GM18867 (cell line): ENCODE measurements around the gene AIF1.

Source experiments
- ATAC-seq: cut with Tn5 transposase; IDR thresholded peaks from one replicate; pipeline ENCODE4 v1.9.1; 2021; ENCODE audit warnings: mild to moderate bottlenecking, moderate library complexity; ENCODE audit not compliant: unreplicated experiment

Gene AIF1

GRCh38 chr6:31614684-31615578, at the start of gene AIF1:
TSS of gene AIF1 (plus strand) at chr6:31615234. CDS start at chr6:31615330, 96 bp downstream.
- no peak for ATAC-seq

- ATAC-seq: no peak
These were observed 47.3 kb upstream of the AIF1 start for GRCh38 chr6:31567531-31568370.

GRCh38 chr6:31568537-31568961, 46.5 kb upstream of the AIF1 start:
- ATAC-seq: peak; percentile 71

GRCh38 chr6:31569861-31570536, 45.0 kb upstream of the AIF1 start:
- ATAC-seq: no peak

GRCh38 chr6:31572041-31572911, 42.8 kb upstream of the AIF1 start, which contains the start of gene LTA:
TSS of gene LTA (plus strand) at chr6:31572289. CDS start at chr6:31572743, 454 bp downstream.
- ATAC-seq: peak; percentile 37

GRCh38 chr6:31573239-31574105, 41.6 kb upstream of the AIF1 start:
- ATAC-seq: no peak

GRCh38 chr6:31574106-31575061, 40.6 kb upstream of the AIF1 start:
- ATAC-seq: no peak

- ATAC-seq: no peak
These were observed 39.6 kb upstream of the AIF1 start, which contains the start of gene TNF for GRCh38 chr6:31575335-31575901. TSS of gene TNF (plus strand) at chr6:31575565. CDS start at chr6:31575742, 177 bp downstream.

GRCh38 chr6:31575952-31576685, 38.9 kb upstream of the AIF1 start:
- ATAC-seq: no peak

- ATAC-seq: no peak
These were observed 38.0 kb upstream of the AIF1 start for GRCh38 chr6:31576897-31577578.

- no peak for ATAC-seq
These were observed 37.5 kb upstream of the AIF1 start for GRCh38 chr6:31577579-31577966.

GRCh38 chr6:31578184-31579118, 36.6 kb upstream of the AIF1 start:
- no peak for ATAC-seq

- no peak for ATAC-seq
These were observed 35.9 kb upstream of the AIF1 start for GRCh38 chr6:31579119-31579505.

- no peak for ATAC-seq
These were observed 35.2 kb upstream of the AIF1 start for GRCh38 chr6:31579546-31580437.
